Stomach (tissue), 9 donors: ENCODE measurements around the gene FSTL4. TPM values are rescaled to one million over a fixed set of nuclear protein-coding genes. Genes with fewer than 3 reads are reported as not detected.

Source experiments
- DNase-seq, 2 donors: peaks; one replicate each; pipeline versions ENCODE4 v3.0.0 to v3.0.0-alpha.2; 2013 to 2019
- H3K27ac ChIP-seq, 5 donors: fragments of 200-600 bp in 4 of 5; sonication (generic) in 4 of 5; one replicate each; pipeline ENCODE4 v1.5.1; 2013 to 2019; ENCODE audit warnings: mild to moderate bottlenecking in 1 of 5, moderate library complexity in 1 of 5
- H3K27me3 ChIP-seq, 3 donors: fragments of 200-600 bp; sonication (generic); one replicate each; pipeline ENCODE4 v1.5.1; 2017 to 2019; ENCODE audit warnings: mixed run types in 1 of 3
- H3K36me3 ChIP-seq, 4 donors: fragments of 200-600 bp; sonication (generic); 1 replicate in 3 of 4; 2 replicates in 1 of 4; pipeline ENCODE4 v1.5.1; 2016 to 2019
- H3K4me1 ChIP-seq, 4 donors: fragments of 200-600 bp; sonication (generic); one replicate each; pipeline ENCODE4 v1.5.1; 2016 to 2019
- H3K4me3 ChIP-seq, 4 donors: fragments of 200-600 bp; sonication (generic) in 3 of 4; one replicate each; pipeline ENCODE4 v1.5.1; 2016 to 2019; ENCODE audit warnings: mild to moderate bottlenecking in 1 of 4
- H3K9me3 ChIP-seq, 4 donors: fragments of 200-600 bp; sonication (generic); one replicate each; pipeline ENCODE4 v1.5.1; 2016 to 2019
- CTCF ChIP-seq, 7 experiments: fragments of 450-650 bp in 4 of 7; fragments of 200-600 bp in 3 of 7; sonication (generic) in 3 of 7; IDR thresholded peaks; one replicate each; pipeline ENCODE4 v1.5.1; 2016 to 2019; ENCODE audit warnings: antibody characterized with exemption in 7 of 7, control low read depth in 2 of 7, mild to moderate bottlenecking in 1 of 7
- EP300 ChIP-seq: sonication (generic); formaldehyde crosslinking; IDR thresholded peaks from one replicate; pipeline ENCODE4 v1.6.1; 2017; ENCODE audit warnings: antibody characterized with exemption
- POLR2A ChIP-seq, 4 donors: fragments of 450-650 bp; IDR thresholded peaks; one replicate each; pipeline ENCODE4 v1.6.1; 2016; ENCODE audit warnings: antibody characterized with exemption in 4 of 4, control low read depth in 2 of 4, mild to moderate bottlenecking in 1 of 4, moderate library complexity in 1 of 4
- POLR2AphosphoS5 ChIP-seq, 3 donors: sonication (generic); formaldehyde crosslinking; IDR thresholded peaks; one replicate each; pipeline ENCODE4 v1.6.1; 2016; ENCODE audit warnings: antibody characterized with exemption in 3 of 3
- WGBS, 5 donors: extraction: QIAGEN DNeasy Blood & Tissue Kit in 3 of 5; methylation state at CpG; one replicate each; pipeline versions ENCODE4 v1.1.5 to v1.1.7; 2013 to 2018; 5-methylcytosine and 5-hydroxymethylcytosine counted together
- intact Hi-C: fragments of 100-400 bp; cut with DNase I; formaldehyde crosslinking; loops from one replicate; pipeline ENCODE4 v1.15.1; 2023; ENCODE audit warnings: low total_unique reads
- polyA plus RNA-seq, 3 donors: library from polyadenylated mRNA; stranded (reverse); fragments of 200-250 nt; gene quantifications; one replicate each; pipeline ENCODE4 v1.2.3, GENCODE V29; 2013
- total RNA-seq, 5 donors: library from RNA; depleted of rRNA; stranded (reverse); fragments of >200 nt; gene quantifications; one replicate each; pipeline versions ENCODE4 v1.1.0 to v1.2.3, GENCODE V29; 2014 to 2016
- donor health status: healthy with polysubstance abuse.
- donor health status: Bipolar disorder and iron deficiency.
- donor health status: healthy.

Gene FSTL4
- total and polyA plus RNA-seq, 8 donors = 0.37 to 0.55 TPM; not detected in 6

GRCh38 chr5:133265720-133266526 is 346.4 kb downstream of the FSTL4 start:
- Histone ChIP-seq H3K27me3 (peaks cover 0 to 18% (median 0%) of the 10 kb centered on the region in 3 donors), H3K27ac (no peak overlapping the region), H3K36me3 (no peaks in the 10 kb centered on the region), H3K4me1 (no peaks in the 10 kb centered on the region), H3K4me3 (no peak overlapping the region), H3K9me3 (no peaks in the 10 kb centered on the region)
- no peak for DNase-seq
- WGBS, 5 donors = 64 to 80% (median 72%) methylated on average over 14 to 18 of the region's 18 CpGs
- intact Hi-C loops = no loop called here
- TF ChIP-seq EP300 (no peak), POLR2AphosphoS5 (IDR thresholded peaks at IDR 0.05) (no peak), CTCF (IDR thresholded peaks at IDR 0.05) (no peak), POLR2A (IDR thresholded peaks at IDR 0.05) (no peak)

GRCh38 chr5:133265257-133265656 is 347.1 kb downstream of the FSTL4 start:
- Histone ChIP-seq H3K36me3 (no peaks in the 10 kb centered on the region), H3K27me3 (peaks cover 0 to 18% (median 0%) of the 10 kb centered on the region in 3 donors), H3K27ac (no peak overlapping the region), H3K9me3 (no peaks in the 10 kb centered on the region), H3K4me3 (no peak overlapping the region), H3K4me1 (no peaks in the 10 kb centered on the region)
- TF ChIP-seq POLR2A (IDR thresholded peaks at IDR 0.05) = no peak
- TF ChIP-seq POLR2AphosphoS5 (IDR thresholded peaks at IDR 0.05) = no peak
- no peak for TF ChIP-seq EP300
- intact Hi-C loops = no loop called here
- no peak for DNase-seq
- 73 to 83% (median 81%) methylated on average over 5 of the region's 5 CpGs for WGBS, 5 donors

GRCh38 chr5:133262690-133263089 is 349.7 kb downstream of the FSTL4 start:
- Histone ChIP-seq H3K27ac (no peak overlapping the region), H3K9me3 (no peaks in the 10 kb centered on the region), H3K4me3 (no peak overlapping the region), H3K27me3 (peaks cover 0 to 18% (median 0%) of the 10 kb centered on the region in 3 donors), H3K4me1 (no peaks in the 10 kb centered on the region), H3K36me3 (no peaks in the 10 kb centered on the region)
- intact Hi-C loops = no loop called here
- TF ChIP-seq CTCF (IDR thresholded peaks at IDR 0.05) (no peak), POLR2A (IDR thresholded peaks at IDR 0.05) (no peak), POLR2AphosphoS5 (IDR thresholded peaks at IDR 0.05) (no peak), EP300 (no peak)
- 53 to 68% (median 67%) methylated on average over 4 of the region's 4 CpGs for WGBS, 5 donors
- peak in 1 of 2 donors; percentile 56 for DNase-seq

- Histone ChIP-seq H3K27ac (no peak overlapping the region), H3K9me3 (no peaks in the 10 kb centered on the region), H3K27me3 (peaks cover 0 to 18% (median 0%) of the 10 kb centered on the region in 3 donors), H3K4me1 (no peaks in the 10 kb centered on the region), H3K36me3 (no peaks in the 10 kb centered on the region), H3K4me3 (no peak overlapping the region)
- 30 to 64% (median 48%) methylated on average over 5 to 6 of the region's 6 CpGs for WGBS, 5 donors
- intact Hi-C loops = no loop called here
- TF ChIP-seq EP300 (no peak), POLR2A (IDR thresholded peaks at IDR 0.05) (no peak), CTCF (IDR thresholded peaks at IDR 0.05) (peak in 1 of 7 experiments; percentile 11), POLR2AphosphoS5 (IDR thresholded peaks at IDR 0.05) (no peak)
- peak; percentile 33 to 77 for DNase-seq
Observed at GRCh38 chr5:133261993-133262392, 350.3 kb downstream of the FSTL4 start.

GRCh38 chr5:133260715-133261114 is 351.6 kb downstream of the FSTL4 start:
- TF ChIP-seq POLR2A (IDR thresholded peaks at IDR 0.05) (no peak), POLR2AphosphoS5 (IDR thresholded peaks at IDR 0.05) (no peak), CTCF (IDR thresholded peaks at IDR 0.05) (no peak), EP300 (no peak)
- no peak for DNase-seq
- Histone ChIP-seq H3K27ac (no peak overlapping the region), H3K27me3 (peaks cover 0 to 8% (median 0%) of the 10 kb centered on the region in 3 donors), H3K36me3 (no peaks in the 10 kb centered on the region), H3K4me3 (no peak overlapping the region), H3K4me1 (no peaks in the 10 kb centered on the region), H3K9me3 (no peaks in the 10 kb centered on the region)
- intact Hi-C loops = no loop called here
- 57 to 75% (median 69%) methylated on average over 3 of the region's 3 CpGs for WGBS, 5 donors
